Measurements from ENCODE around the gene FSTL1.
"Not testable (repeated sequence)": the region's sequence is repeated elsewhere in the genome, so short reads cannot be mapped to it uniquely, and the experiment has no call there.

Gene FSTL1

GRCh38 chr3:120382941-120383447 lies 67.8 kb downstream of the FSTL1 start:
- no peak for DNase-seq (ENCODE audit: low read depth in 1 of 2, low spot score in 1 of 2)
- in situ Hi-C loops (cut with HindIII; ENCODE audit: low pct_unique_long_range_greater_than_20kb, low sequenced_read_pairs): no loop called here
- TF ChIP-seq JUND (IDR thresholded peaks at IDR 0.05; ENCODE audit: low read depth): no peak

- TF ChIP-seq JUND (IDR thresholded peaks at IDR 0.05; ENCODE audit: low read depth): no peak
- DNase-seq (ENCODE audit: low read depth in 1 of 2, low spot score in 1 of 2): no peak
- in situ Hi-C loops (cut with HindIII; ENCODE audit: low pct_unique_long_range_greater_than_20kb, low sequenced_read_pairs): no loop called here
Observed at GRCh38 chr3:120381503-120381902, 69.3 kb downstream of the FSTL1 start.

- in situ Hi-C loops (cut with HindIII; ENCODE audit: low pct_unique_long_range_greater_than_20kb, low sequenced_read_pairs); DNase-seq (ENCODE audit: low read depth in 1 of 2, low spot score in 1 of 2): not testable (repeated sequence)
Observed at GRCh38 chr3:120377948-120378347, 72.8 kb downstream of the FSTL1 start.

GRCh38 chr3:120370463-120370862 lies 80.3 kb downstream of the FSTL1 start:
- in situ Hi-C loops (cut with HindIII; ENCODE audit: low pct_unique_long_range_greater_than_20kb, low sequenced_read_pairs): no loop called here
- TF ChIP-seq JUND (IDR thresholded peaks at IDR 0.05; ENCODE audit: low read depth): no peak
- DNase-seq (ENCODE audit: low read depth in 1 of 2, low spot score in 1 of 2): no peak

GRCh38 chr3:120369037-120369467 lies 81.7 kb downstream of the FSTL1 start:
- in situ Hi-C loops (cut with HindIII; ENCODE audit: low pct_unique_long_range_greater_than_20kb, low sequenced_read_pairs): no loop called here
- DNase-seq (ENCODE audit: low read depth in 1 of 2, low spot score in 1 of 2): no peak
- no peak for TF ChIP-seq JUND (IDR thresholded peaks at IDR 0.05; ENCODE audit: low read depth)

GRCh38 chr3:120368172-120368571 lies 82.6 kb downstream of the FSTL1 start:
- TF ChIP-seq JUND (IDR thresholded peaks at IDR 0.05; ENCODE audit: low read depth): no peak
- in situ Hi-C loops (cut with HindIII; ENCODE audit: low pct_unique_long_range_greater_than_20kb, low sequenced_read_pairs): no loop called here
- DNase-seq (ENCODE audit: low read depth in 1 of 2, low spot score in 1 of 2): no peak

- in situ Hi-C loops (cut with HindIII; ENCODE audit: low pct_unique_long_range_greater_than_20kb, low sequenced_read_pairs): no loop called here
- TF ChIP-seq JUND (IDR thresholded peaks at IDR 0.05; ENCODE audit: low read depth): no peak
- no peak for DNase-seq (ENCODE audit: low read depth in 1 of 2, low spot score in 1 of 2)
Observed at GRCh38 chr3:120364821-120365220, 86.0 kb downstream of the FSTL1 start.

- in situ Hi-C loops (cut with HindIII; ENCODE audit: low pct_unique_long_range_greater_than_20kb, low sequenced_read_pairs): no loop called here
- TF ChIP-seq JUND (IDR thresholded peaks at IDR 0.05; ENCODE audit: low read depth): no peak
- no peak for DNase-seq (ENCODE audit: low read depth in 1 of 2, low spot score in 1 of 2)
Observed at GRCh38 chr3:120364101-120364500, 86.7 kb downstream of the FSTL1 start.

- in situ Hi-C loops (cut with HindIII; ENCODE audit: low pct_unique_long_range_greater_than_20kb, low sequenced_read_pairs): no loop called here
- no peak for TF ChIP-seq JUND (IDR thresholded peaks at IDR 0.05; ENCODE audit: low read depth)
- DNase-seq (ENCODE audit: low read depth in 1 of 2, low spot score in 1 of 2): peak in 1 of 2 experiments; percentile 17
Observed at GRCh38 chr3:120357807-120358206, 93.0 kb downstream of the FSTL1 start.

GRCh38 chr3:120355486-120355885 lies 95.3 kb downstream of the FSTL1 start:
- in situ Hi-C loops (cut with HindIII; ENCODE audit: low pct_unique_long_range_greater_than_20kb, low sequenced_read_pairs): no loop called here
- DNase-seq (ENCODE audit: low read depth in 1 of 2, low spot score in 1 of 2): no peak
- no peak for TF ChIP-seq JUND (IDR thresholded peaks at IDR 0.05; ENCODE audit: low read depth)

- no peak for DNase-seq (ENCODE audit: low read depth in 1 of 2, low spot score in 1 of 2)
- no peak for TF ChIP-seq JUND (IDR thresholded peaks at IDR 0.05; ENCODE audit: low read depth)
- in situ Hi-C loops (cut with HindIII; ENCODE audit: low pct_unique_long_range_greater_than_20kb, low sequenced_read_pairs): no loop called here
Observed at GRCh38 chr3:120353463-120353862, 97.3 kb downstream of the FSTL1 start.

- TF ChIP-seq JUND (IDR thresholded peaks at IDR 0.05; ENCODE audit: low read depth): no peak
- in situ Hi-C loops (cut with HindIII; ENCODE audit: low pct_unique_long_range_greater_than_20kb, low sequenced_read_pairs): no loop called here
- no peak for DNase-seq (ENCODE audit: low read depth in 1 of 2, low spot score in 1 of 2)
Observed at GRCh38 chr3:120352017-120352416, 98.8 kb downstream of the FSTL1 start.

GRCh38 chr3:120350401-120350941 lies 100.3 kb downstream of the FSTL1 start:
- in situ Hi-C loops (cut with HindIII; ENCODE audit: low pct_unique_long_range_greater_than_20kb, low sequenced_read_pairs): no loop called here
- TF ChIP-seq JUND (IDR thresholded peaks at IDR 0.05; ENCODE audit: low read depth): no peak
- DNase-seq (ENCODE audit: low read depth in 1 of 2, low spot score in 1 of 2): peak in 1 of 2 experiments; percentile 32

GRCh38 chr3:120349855-120350125 lies 101.0 kb downstream of the FSTL1 start:
- in situ Hi-C loops (cut with HindIII; ENCODE audit: low pct_unique_long_range_greater_than_20kb, low sequenced_read_pairs): no loop called here
- TF ChIP-seq JUND (IDR thresholded peaks at IDR 0.05; ENCODE audit: low read depth): no peak
- no peak for DNase-seq (ENCODE audit: low read depth in 1 of 2, low spot score in 1 of 2)

All from T47D (cell line).